Keratinocyte (primary cell): ENCODE results near the gene ESD.

Experiments used
- EZH2 ChIP-seq: IDR thresholded peaks from one replicate; pipeline ENCODE4 v1.6.1; 2012; ENCODE audit warnings: inconsistent platforms, mild to moderate bottlenecking, low read length, moderate library complexity
- TF ChIP-seq, protein P1 (sequence below), 3 experiments: IDR thresholded peaks in 1 of 3; conservative IDR thresholded peaks in 1 of 3; optimal IDR thresholded peaks in 1 of 3; 2 replicates in 2 of 3; 3 replicates in 1 of 3; pipeline versions ENCODE3 to v1.5.1; 2011; ENCODE audit warnings: low read length in 3 of 3, mild to moderate bottlenecking in 3 of 3, moderate library complexity in 2 of 3, control low read depth in 1 of 3, inconsistent platforms in 1 of 3; ENCODE audit not compliant: insufficient read depth in 2 of 3; ENCODE audit errors: extremely low read depth in 1 of 3

DNA sequence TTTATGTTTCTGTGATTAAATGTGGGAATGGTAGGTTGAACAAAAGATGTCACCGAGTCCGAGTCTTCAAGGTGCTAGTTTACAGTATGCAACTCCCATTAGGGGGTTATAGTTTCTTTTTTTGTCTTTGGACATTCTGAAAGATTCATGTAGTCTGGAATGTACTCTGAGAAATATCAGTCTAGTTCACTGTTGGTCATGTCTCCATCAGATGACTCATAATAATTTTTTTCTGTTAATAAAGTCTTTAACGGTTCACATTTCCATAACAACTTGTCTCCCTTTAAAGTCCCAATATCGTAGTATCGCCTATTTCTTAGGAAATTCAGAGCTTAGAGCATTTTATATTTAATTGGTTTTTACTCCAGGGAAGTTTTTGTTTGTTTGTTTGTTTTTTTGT lies 13.5 kb upstream of the ESD start:
- TF ChIP-seq, protein P1, sequence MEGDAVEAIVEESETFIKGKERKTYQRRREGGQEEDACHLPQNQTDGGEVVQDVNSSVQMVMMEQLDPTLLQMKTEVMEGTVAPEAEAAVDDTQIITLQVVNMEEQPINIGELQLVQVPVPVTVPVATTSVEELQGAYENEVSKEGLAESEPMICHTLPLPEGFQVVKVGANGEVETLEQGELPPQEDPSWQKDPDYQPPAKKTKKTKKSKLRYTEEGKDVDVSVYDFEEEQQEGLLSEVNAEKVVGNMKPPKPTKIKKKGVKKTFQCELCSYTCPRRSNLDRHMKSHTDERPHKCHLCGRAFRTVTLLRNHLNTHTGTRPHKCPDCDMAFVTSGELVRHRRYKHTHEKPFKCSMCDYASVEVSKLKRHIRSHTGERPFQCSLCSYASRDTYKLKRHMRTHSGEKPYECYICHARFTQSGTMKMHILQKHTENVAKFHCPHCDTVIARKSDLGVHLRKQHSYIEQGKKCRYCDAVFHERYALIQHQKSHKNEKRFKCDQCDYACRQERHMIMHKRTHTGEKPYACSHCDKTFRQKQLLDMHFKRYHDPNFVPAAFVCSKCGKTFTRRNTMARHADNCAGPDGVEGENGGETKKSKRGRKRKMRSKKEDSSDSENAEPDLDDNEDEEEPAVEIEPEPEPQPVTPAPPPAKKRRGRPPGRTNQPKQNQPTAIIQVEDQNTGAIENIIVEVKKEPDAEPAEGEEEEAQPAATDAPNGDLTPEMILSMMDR (optimal IDR thresholded peaks at IDR 0.05 in 1 of 3, IDR thresholded peaks at IDR 0.05 in 1 of 3, conservative IDR thresholded peaks at IDR 0.05 in 1 of 3; ENCODE audit: extremely low read depth in 1 of 3, insufficient read depth in 2 of 3, low read length in 3 of 3) = no peak
- no peak for TF ChIP-seq EZH2
